DMS114 treated with DMSO at 0.1 percent for 48 hours (cell line): ENCODE results near the gene NPHP4.
"Not testable (repeated sequence)": the region's sequence is repeated elsewhere in the genome, so short reads cannot be mapped to it uniquely, and the experiment has no call there.

ENCODE experiments used
- DNase-seq: peaks from one replicate; lab custom pipeline; 2025; ENCODE audit not compliant: unreplicated experiment; lab: John Stamatoyannopoulos, UW

Gene NPHP4

GRCh38 chr1:5936621-5937372, 55.4 kb downstream of the NPHP4 start:
- DNase-seq = no peak

GRCh38 chr1:5936126-5936525, 56.1 kb downstream of the NPHP4 start:
- DNase-seq = no peak

DNA sequence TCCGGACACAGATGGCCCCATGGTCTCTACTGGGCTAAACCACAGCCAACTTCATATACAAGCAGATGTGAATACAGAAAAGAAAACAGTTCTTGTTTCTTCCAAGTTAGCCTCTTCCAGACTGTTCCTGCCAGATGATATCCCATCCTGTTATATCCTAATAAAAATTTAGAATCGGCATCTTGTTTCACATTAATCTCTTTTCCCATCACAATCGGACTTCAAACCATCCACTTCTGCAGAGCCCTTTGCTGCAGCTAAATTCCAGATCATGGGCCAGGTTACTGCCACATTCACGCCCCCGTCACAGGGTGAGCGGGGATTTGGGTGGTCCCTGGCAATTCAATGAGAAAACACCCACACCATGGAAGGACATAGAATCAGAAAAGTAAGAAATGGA, 57.2 kb downstream of the NPHP4 start:
- no peak for DNase-seq

GRCh38 chr1:5934058-5934884, 58.0 kb downstream of the NPHP4 start:
- no peak for DNase-seq

- no peak for DNase-seq
Observed at GRCh38 chr1:5933676-5934057, 58.6 kb downstream of the NPHP4 start.

DNA sequence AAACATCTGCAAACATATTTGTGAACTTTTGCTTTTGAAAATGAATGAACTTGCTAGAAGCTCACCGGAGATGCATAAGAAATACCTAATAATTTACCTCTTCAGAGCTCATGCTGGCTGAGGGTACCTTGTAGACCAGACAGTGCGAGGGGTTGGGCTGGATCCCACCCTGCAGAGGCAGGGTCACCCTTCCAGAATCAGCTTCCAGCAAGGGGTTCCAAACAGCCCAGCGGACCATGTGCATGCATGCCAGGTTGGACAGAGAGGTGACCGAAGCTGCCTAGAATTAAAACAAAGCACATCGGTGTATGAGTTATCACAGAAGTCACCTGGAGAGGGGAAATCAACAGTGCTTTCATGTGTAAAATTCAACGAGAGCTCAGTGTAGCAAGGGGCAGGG, 59.2 kb downstream of the NPHP4 start:
- DNase-seq = no peak

- DNase-seq = no peak
Observed at GRCh38 chr1:5928714-5929400, 63.4 kb downstream of the NPHP4 start.

- DNase-seq = no peak
Observed at GRCh38 chr1:5927506-5928370, 64.5 kb downstream of the NPHP4 start.

DNA sequence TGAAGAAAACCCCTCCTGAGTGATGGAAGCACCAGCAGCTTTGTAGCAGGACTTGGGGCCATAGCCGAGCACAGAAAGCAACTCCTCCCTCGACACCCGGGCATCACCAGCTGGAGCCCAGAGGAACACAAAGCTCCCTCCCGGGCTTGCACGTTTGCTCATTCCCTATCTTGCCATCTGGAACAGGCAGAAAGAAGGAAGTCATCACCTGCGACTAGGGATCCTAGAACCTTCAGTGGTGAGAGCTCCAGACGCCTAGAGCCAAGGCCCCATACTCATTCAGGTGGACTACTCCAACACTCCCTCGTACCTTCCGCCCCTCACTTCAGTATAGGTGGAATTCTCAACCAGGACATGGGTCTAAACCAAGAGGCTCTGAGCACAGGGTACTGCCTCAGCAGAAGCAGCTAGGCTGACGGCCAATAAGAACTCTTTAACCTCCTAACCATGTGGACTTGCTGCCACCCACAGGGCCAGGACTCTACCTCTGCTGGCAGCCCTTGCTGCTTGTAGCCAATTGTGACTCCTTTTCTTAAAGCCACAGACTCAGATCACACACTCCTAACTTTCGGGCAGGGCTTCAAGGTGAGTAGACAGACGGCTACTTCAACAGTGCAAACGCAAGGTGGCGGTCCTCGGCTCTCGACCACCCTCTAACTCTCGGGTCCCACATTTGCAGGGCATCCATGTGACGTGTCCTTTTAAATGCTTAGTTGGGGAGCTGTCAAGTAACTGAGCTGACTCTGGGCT, 65.4 kb downstream of the NPHP4 start:
- no peak for DNase-seq

GRCh38 chr1:5922700-5923330, 69.4 kb downstream of the NPHP4 start:
- DNase-seq = not testable (repeated sequence)

GRCh38 chr1:5921671-5922070, 70.6 kb downstream of the NPHP4 start:
- DNase-seq = no peak

DNA sequence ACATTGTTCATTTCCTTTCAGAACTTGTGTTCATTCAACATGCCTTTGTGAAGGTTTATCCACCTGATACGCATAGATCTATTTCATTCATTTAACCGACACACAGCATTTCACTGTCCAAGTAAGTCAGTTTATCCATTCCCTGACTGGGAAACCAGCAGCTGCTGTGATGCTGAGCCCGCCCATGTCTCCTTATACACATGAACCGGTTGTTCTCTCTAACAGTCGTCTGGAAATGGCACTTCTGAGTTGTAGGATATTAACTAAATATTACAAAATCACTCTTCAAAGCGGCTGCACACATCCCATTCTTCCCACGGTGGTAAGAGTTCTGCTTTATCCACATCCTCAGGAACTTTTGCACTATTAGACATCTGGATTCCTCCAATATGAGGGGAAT, 71.1 kb downstream of the NPHP4 start:
- no peak for DNase-seq

- no peak for DNase-seq
Observed at GRCh38 chr1:5920201-5920600, 72.0 kb downstream of the NPHP4 start.

GRCh38 chr1:5918275-5918649, 74.0 kb downstream of the NPHP4 start:
- no peak for DNase-seq

DNA sequence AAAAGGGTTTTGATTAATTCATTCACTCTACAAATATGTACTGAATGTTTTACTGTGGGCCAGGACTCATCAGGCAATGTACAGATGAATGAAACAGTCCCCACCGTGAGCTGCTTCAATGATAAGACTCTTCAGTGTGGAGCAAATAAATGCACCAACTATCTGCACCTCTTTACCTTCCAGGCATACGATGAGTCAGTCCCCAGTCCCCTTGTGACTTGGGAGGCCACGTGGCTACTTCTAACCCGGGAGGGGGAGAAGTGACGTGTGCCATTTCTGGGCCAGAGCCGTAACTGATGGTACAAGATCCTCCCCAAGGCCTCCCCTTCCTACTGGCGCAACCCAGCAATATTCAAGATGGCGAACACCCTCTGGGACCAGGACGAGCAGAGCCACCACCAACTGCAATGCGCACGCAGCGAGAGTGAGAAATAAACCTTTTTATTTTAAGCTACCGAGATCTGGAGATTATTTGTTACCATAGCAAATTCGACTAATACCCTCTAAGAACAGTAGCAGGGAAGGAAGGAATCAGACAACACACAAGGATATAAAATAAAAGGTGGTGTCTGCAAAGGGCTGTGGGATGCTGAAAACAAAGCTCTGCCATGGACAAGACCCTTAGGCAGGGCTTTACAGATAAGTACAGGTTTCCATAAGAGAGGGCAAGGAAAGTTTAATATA, 74.5 kb downstream of the NPHP4 start:
- DNase-seq = no peak

DNA sequence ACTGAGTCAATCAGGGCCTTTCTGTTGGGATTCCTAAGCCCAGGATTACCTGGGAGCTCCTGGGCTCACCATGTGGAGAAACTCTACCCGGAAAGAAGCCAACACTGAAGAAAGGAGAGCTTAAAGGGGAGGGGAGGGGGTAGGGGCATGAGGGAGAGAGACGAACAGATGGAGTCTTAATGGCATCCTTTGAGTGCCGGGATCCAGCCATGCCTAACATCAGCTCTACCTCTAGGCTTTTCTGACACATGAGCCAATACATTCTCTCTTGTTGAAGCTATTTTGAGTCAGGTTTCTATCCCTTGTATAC, 75.0 kb downstream of the NPHP4 start:
- no peak for DNase-seq

GRCh38 chr1:5916572-5917280, 75.5 kb downstream of the NPHP4 start:
- no peak for DNase-seq

GRCh38 chr1:5915587-5916571, 76.3 kb downstream of the NPHP4 start:
- DNase-seq = peak; percentile 10
